Aorta (tissue), 5 donors: ENCODE results near the gene ARHGAP23. TPM values are rescaled to one million over a fixed set of nuclear protein-coding genes. Genes with fewer than 3 reads are reported as not detected.

Experiments used
- ATAC-seq: fragments of 200-7000 bp; cut with Tn5 transposase; one replicate; pipeline ENCODE4 v1.9.1; 2022; ENCODE audit warnings: moderate library complexity; ENCODE audit not compliant: low FRiP score
- DNase-seq, 2 donors: peaks; one replicate each; pipeline ENCODE4 v3.0.0-alpha.2; 2020
- H3K27ac ChIP-seq, 2 donors: one replicate each; pipeline ENCODE4 v1.5.1; 2013; ENCODE audit warnings: low read length in 2 of 2, mild to moderate bottlenecking in 2 of 2, moderate library complexity in 2 of 2, control low read depth in 1 of 2, inconsistent platforms in 1 of 2, low read depth in 1 of 2
- H3K27me3 ChIP-seq, 2 donors: one replicate each; pipeline ENCODE4 v1.6.1; 2013; ENCODE audit warnings: control low read depth in 1 of 2, low read length in 1 of 2, mild to moderate bottlenecking in 1 of 2, moderate library complexity in 1 of 2; ENCODE audit not compliant: insufficient read depth in 2 of 2, control insufficient read depth in 1 of 2
- H3K36me3 ChIP-seq, 2 donors: one replicate each; pipeline ENCODE4 v1.6.1; 2013; ENCODE audit warnings: control low read depth in 1 of 2, low read length in 1 of 2, mild to moderate bottlenecking in 1 of 2; ENCODE audit not compliant: insufficient read depth in 2 of 2, control insufficient read depth in 1 of 2
- H3K4me1 ChIP-seq, 2 donors: one replicate each; pipeline ENCODE4 v1.6.1; 2013; ENCODE audit warnings: low read length in 2 of 2, control low read depth in 1 of 2, mild to moderate bottlenecking in 1 of 2, moderate library complexity in 1 of 2; ENCODE audit not compliant: insufficient read depth in 2 of 2, control insufficient read depth in 1 of 2
- H3K4me3 ChIP-seq, 2 donors: one replicate each; pipeline ENCODE4 v1.5.1; 2013; ENCODE audit warnings: low read length in 2 of 2, control low read depth in 1 of 2, mild to moderate bottlenecking in 1 of 2
- H3K9me3 ChIP-seq: one replicate; pipeline ENCODE4 v1.6.1; 2013; ENCODE audit warnings: mild to moderate bottlenecking, low read length; ENCODE audit not compliant: control insufficient read depth
- WGBS, 2 donors: extraction: QIAGEN DNeasy Blood & Tissue Kit; methylation state at CpG; one replicate each; pipeline ENCODE4 v1.1.7; 2013; 5-methylcytosine and 5-hydroxymethylcytosine counted together
- intact Hi-C, 2 donors: fragments of 100-400 bp; cut with DNase I; formaldehyde crosslinking; loops; one replicate each; pipeline versions ENCODE4 v1.14.2 to v1.15.0; 2022
- polyA plus RNA-seq, 2 donors: library from polyadenylated mRNA; stranded (reverse); fragments of 200-250 nt; gene quantifications; one replicate each; pipeline ENCODE4 v1.2.3, GENCODE V29; 2013
- total RNA-seq, 2 donors: library from RNA; stranded (reverse); fragmentation: NEBNext Ultra II Directional; extraction: Animal tissue kit (Norgen Biotek cat#: 25700); gene quantifications; one replicate each; pipeline ENCODE4 v1.2.1, GENCODE V29; 2021
- donor health status: healthy with polysubstance abuse.
- donor health status: Bipolar disorder and iron deficiency.
- donor health status: DM: no; HTN: no; CAD: no.
- donor health status: DM: no; HTN: no; CAD: no.
- donor health status: DM: yes; HTN: yes; CAD: no.

Gene ARHGAP23
- total and polyA plus RNA-seq, 4 donors = 6.9 to 126 (median 70.6) TPM

GRCh38 chr17:38559880-38560230, 131.6 kb downstream of the ARHGAP23 start:
- 11 to 12% methylated on average over 6 of the region's 6 CpGs for WGBS, 2 donors
- no peaks in the 10 kb centered on the region for H3K9me3 ChIP-seq
- DNase-seq (no peak), ATAC-seq (no peak)
- no peak overlapping the region for H3K27ac ChIP-seq
- no peak overlapping the region for H3K4me3 ChIP-seq
- no peaks in the 10 kb centered on the region for H3K36me3 ChIP-seq
- H3K4me1 ChIP-seq = no peaks in the 10 kb centered on the region
- H3K27me3 ChIP-seq = peaks cover 0 to 2% of the 10 kb centered on the region in 2 donors
- intact Hi-C loops = loop anchor here (5.0 kb wide), 1 partner anchor 107 kb away; no protein-coding TSS in a partner anchor

- ATAC-seq (no peak), DNase-seq (no peak)
- H3K9me3 ChIP-seq = no peaks in the 10 kb centered on the region
- H3K4me1 ChIP-seq = no peaks in the 10 kb centered on the region
- H3K36me3 ChIP-seq = no peaks in the 10 kb centered on the region
- WGBS, 2 donors = 13 to 18% methylated on average over 15 of the region's 15 CpGs
- intact Hi-C loops = no loop called here
- H3K27me3 ChIP-seq = peaks cover 0 to 4% of the 10 kb centered on the region in 2 donors
- H3K4me3 ChIP-seq = no peak overlapping the region
- no peak overlapping the region for H3K27ac ChIP-seq
Observed at GRCh38 chr17:38560503-38561318, 132.4 kb downstream of the ARHGAP23 start.

GRCh38 chr17:38561416-38562214, 133.4 kb downstream of the ARHGAP23 start:
- Histone ChIP-seq H3K4me3 (no peak overlapping the region), H3K9me3 (no peaks in the 10 kb centered on the region), H3K4me1 (no peaks in the 10 kb centered on the region), H3K27ac (no peak overlapping the region), H3K27me3 (peaks cover 0 to 5% of the 10 kb centered on the region in 2 donors), H3K36me3 (no peaks in the 10 kb centered on the region)
- ATAC-seq = no peak
- WGBS, 2 donors = 5 to 7% methylated on average over 89 to 105 of the region's 105 CpGs
- intact Hi-C loops = no loop called here
- DNase-seq = no peak

Other genes starting within 250 kb of the ARHGAP23 start
- not detected for gene TBC1D3, start 235.9 kb upstream of the ARHGAP23 start, total RNA-seq
- not detected for gene TBC1D3, start 235.9 kb upstream of the ARHGAP23 start, polyA plus RNA-seq
- gene MRPL45, start 131.3 kb upstream of the ARHGAP23 start, total RNA-seq = 10 to 100 TPM; 14.4 to 23.4 TPM
- gene MRPL45, start 131.3 kb upstream of the ARHGAP23 start, polyA plus RNA-seq = 10 to 100 TPM; 31.0 to 38.9 TPM
- not detected for gene GPR179, start 84.5 kb upstream of the ARHGAP23 start, total RNA-seq
- under 1 TPM in 1 of 2 donors, not detected in 1; under 0.01 TPM for gene GPR179, start 84.5 kb upstream of the ARHGAP23 start, polyA plus RNA-seq
- gene SOCS7, start 76.6 kb upstream of the ARHGAP23 start, total RNA-seq = 10 to 100 TPM; 16.7 to 17.2 TPM
- gene SOCS7, start 76.6 kb upstream of the ARHGAP23 start, polyA plus RNA-seq = 1 to 10 TPM; 2.9 to 5.3 TPM
- under 1 TPM; 0.84 to 0.99 TPM for gene SRCIN1, start 177.5 kb downstream of the ARHGAP23 start, total RNA-seq
- under 1 TPM; 0.38 to 0.41 TPM for gene SRCIN1, start 177.5 kb downstream of the ARHGAP23 start, polyA plus RNA-seq
- gene EPOP, start 246.5 kb downstream of the ARHGAP23 start, total RNA-seq = 1 to 10 TPM; 1.3 to 1.5 TPM
- gene EPOP, start 246.5 kb downstream of the ARHGAP23 start, polyA plus RNA-seq = under 1 TPM in 1 of 2 donors, not detected in 1; 0.64 TPM